ENCODE results near the gene PRDM13.
"Not testable (repeated sequence)": the region's sequence is repeated elsewhere in the genome, so short reads cannot be mapped to it uniquely, and the experiment has no call there.

PRDM13 gene

GRCh38 chr6:99622044-99622443 is 15.4 kb downstream of the PRDM13 start:
- DNase-seq = not testable (repeated sequence)

DNA sequence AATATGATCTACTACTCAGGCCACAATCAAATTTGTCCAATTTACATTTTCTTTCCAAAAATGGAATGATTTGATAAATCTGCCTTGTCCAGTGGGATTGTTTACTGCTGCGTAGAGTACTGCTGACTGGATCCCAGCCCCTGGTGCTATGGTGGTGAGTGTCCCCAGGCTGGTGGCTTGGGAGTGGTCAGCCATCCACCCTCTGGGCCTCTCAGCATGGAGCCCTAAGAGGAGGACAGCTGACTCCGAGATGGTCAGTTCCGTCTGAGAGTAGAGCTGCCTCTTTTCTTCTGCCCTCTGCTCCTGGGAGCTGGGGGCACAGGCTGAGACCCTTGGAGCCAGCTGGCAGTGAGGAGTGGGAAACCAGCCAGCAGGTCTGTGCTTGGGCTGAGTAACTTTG is 22.7 kb downstream of the PRDM13 start:
- no peak for DNase-seq

GRCh38 chr6:99637629-99638028 is 31.0 kb downstream of the PRDM13 start:
- DNase-seq = no peak

DNA sequence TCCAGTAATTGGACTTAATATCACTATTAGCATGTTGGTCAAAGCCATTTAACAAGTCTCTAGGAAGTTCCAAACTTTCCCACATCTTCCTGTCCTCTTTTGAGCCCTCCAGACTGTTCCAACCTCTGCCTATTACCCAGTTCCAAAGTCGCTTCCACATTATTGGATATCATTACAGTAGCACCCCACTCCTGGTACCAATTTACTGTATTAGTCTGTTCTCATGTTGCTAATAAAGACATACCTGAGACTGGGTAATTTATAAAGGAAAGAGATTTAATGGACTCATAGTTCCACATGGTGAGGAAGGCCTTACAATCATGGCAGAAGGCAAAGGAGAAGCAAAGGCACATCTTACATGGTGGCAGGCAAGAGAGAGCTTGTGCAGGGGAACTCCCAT is 31.7 kb downstream of the PRDM13 start:
- DNase-seq = not testable (repeated sequence)

GRCh38 chr6:99641270-99641669 is 34.6 kb downstream of the PRDM13 start:
- no peak for DNase-seq

DNA sequence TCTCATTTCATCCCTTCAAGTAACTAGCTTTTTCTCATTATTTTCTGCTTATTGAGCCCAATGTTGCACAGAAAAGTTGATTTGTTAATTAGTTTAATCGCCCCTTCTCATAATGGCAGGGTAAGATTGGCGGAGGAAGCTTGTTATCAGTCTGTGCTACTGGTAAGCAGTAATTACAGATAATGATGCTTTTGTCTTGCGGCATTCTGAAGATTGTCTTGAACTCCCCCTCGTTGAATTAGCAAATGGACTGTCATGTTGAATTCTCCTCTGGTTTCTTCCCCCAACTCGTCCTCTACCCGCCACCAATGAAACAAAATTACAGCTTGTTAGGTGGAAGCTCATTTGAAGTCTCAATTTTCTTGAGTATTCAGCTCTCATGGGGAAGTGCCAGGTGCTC is 39.4 kb downstream of the PRDM13 start:
- no peak for DNase-seq

GRCh38 chr6:99650091-99650571 is 43.5 kb downstream of the PRDM13 start:
- not testable (repeated sequence) for DNase-seq

DNA sequence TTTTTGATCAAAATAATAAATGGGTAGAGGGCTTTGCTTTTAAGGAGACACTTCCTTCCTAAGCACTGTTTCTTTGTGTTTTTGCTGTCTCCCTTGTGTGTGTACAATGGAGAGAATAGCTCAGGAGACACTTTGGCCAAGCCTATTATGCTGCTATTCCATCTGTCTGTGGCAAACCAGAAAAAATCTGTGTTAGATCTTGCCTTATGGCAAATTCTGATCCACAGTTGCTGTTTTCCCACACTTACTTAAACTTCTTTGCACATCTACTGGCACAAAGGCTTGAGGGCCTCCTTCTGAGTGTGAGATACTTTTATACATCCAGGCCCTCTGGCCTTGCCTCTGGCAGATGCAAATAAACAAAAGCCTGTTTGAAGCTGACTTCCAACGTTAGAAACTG is 53.6 kb downstream of the PRDM13 start:
- no peak for DNase-seq

GRCh38 chr6:99661870-99662269 is 55.2 kb downstream of the PRDM13 start:
- no peak for DNase-seq

DNA sequence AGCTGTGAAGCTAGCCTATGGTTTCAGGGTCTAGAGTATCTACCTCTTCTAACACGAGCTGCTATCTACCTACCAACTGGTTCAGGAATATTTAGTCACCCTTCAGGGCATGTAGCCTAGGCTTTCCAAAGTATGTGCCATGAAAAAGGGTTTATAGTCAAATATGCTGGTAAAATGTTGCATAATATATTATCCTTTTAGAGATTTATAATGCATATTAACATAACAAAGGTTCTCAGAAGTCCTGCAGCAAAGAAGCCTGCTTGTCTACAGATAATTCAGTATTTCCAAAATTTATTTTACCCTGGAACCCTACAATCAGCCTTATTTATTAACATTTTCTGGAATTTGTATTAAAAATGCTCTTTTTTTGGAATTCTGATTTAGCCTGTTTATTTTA is 56.0 kb downstream of the PRDM13 start:
- no peak for DNase-seq
